HG03159 (cell line): Measurements from ENCODE around the gene PIK3R1.
A peak's percentile ranks its signal among the peaks of the same experiment; 100 is the strongest.

Experiments used
- ATAC-seq: cut with Tn5 transposase; IDR thresholded peaks from one replicate; pipeline ENCODE4 v1.9.1; 2021; ENCODE audit warnings: mild to moderate bottlenecking, moderate library complexity; ENCODE audit not compliant: unreplicated experiment

The PIK3R1 gene

DNA sequence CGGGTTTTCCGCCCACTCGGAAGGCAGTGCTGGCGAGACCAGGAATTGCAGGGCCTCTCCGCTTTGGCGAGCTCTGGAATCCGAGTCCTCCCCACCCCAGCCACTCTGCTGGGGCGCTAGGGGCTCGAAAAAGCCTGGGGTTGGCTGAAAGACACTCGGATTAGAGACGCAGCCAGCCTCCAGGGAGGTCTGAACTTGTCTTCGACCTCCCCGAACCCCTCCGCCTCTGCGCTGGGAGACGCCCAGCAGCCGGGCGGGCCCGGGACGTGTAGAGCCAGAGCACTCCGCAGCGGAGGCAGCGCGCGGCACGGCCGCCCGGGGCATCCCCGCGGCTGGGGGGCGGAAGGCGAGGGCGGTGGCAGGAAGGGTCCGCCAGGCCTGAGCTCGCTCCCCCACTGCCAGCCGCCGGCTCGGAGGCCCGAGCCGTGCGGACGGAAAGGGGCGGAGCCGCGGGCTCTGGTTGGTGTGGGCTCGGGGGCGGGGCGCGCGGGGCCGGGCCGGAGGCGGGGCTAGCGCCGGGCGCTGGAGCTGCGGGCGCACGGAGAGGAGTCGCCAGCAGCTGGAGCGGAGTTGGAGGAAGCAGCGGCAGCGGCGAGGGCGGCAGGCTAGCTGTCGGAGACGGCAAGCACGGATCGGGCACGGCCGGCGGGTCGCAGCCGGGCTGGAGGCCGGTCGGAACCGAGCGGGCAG lies at the start of gene PIK3R1:
Gene PIK3R1, plus strand, starts transcription at position 549 of the 690 bp plus-strand sequence. CDS start 10,920 bp downstream, outside the sequence.
- ATAC-seq: peak; percentile 79

DNA sequence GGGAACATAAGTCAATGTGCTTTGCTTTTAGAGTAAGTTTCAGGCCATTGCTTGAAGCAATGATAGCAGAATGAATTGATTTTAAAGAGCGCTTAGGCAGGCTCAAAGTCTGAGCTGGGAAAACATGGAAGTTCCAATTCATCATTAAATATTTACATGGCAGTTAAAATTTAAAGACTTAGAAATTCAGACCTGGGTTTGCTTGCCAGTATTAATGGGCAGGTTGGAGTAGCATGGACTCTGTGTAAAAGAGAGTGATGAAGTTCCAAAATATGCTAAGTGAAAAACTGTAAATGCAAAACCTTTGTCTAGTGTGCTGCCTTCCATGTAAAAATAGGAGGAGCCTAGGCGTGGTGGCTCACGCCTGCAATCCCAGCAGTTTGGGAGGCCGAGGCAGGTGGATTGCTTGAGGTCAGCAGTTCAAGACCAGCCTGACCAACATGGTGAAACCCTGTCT lies 48.3 kb upstream of the PIK3R1 start:
- ATAC-seq: no peak

DNA sequence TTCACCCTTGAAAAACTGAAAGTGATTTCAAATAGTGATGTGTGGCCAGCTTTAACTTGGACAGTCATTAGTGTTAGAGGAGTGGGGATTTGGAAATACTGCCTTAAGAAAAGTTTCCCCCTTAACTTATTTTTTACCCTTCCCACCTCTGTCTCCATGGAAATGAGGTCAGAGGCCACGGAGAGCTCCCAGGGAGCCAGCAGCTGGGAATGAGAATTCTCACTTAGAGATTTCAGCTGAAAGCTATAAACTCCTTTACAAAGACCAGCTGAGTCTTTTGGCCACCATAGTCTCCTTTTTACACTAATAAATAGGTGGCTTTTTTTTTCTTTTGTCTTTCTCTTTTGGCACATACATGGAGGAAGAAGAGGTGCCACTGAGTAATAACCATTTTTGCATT lies 45.7 kb upstream of the PIK3R1 start:
- ATAC-seq: no peak

DNA sequence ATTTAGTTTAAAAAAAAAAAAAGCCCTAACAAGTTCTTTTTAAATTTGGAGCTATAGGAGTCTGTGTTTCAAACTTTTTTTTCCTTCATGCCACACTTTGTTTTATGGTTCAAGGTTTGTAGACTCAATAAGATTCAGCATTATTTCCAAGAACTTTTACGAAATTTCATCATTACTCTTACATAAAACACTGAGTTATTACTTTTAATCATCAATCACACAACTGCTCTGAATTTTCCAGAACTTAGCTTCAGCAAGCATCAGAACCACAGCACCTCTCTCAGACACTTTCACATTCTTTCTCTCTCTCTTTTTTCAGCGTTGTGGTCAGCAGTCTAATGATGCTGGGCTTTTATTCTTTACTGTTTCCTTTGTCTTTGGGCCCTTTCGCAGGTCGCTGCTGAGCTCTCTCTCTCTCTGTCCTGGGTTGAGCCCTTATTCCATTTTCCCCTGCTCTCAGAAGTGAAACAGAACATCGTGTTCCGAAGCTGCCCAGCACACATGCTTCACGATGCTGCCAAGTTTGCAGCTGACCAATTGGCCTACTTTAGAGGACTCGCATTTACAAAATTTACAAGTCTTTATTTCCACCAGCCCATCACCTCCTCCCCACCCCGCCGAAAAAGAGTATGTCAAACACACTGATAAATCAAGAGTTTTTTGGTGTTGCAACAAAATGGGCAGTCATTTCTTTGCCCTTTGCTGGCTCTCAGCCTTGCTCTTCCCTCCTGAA lies 44.6 kb upstream of the PIK3R1 start:
- no peak for ATAC-seq

DNA sequence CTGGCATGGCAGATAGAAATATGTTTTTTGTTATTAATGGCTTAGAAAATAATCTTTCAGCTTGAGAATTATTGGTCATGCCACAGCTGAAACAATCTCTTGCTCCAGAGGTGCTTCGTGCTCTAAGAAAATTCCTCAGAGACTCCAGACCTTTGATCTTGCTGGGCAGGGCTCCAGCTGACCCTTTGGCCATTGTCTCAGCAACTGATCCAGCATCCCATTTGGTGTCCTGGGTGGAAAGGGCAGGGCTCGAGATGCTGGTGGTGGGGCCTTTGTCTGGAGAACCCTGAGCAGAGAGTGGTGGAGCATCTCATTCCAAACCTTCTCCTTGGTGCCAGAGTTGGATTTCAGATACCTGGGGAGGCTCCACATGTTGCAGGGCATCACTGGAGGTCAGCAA lies 43.2 kb upstream of the PIK3R1 start:
- no peak for ATAC-seq

DNA sequence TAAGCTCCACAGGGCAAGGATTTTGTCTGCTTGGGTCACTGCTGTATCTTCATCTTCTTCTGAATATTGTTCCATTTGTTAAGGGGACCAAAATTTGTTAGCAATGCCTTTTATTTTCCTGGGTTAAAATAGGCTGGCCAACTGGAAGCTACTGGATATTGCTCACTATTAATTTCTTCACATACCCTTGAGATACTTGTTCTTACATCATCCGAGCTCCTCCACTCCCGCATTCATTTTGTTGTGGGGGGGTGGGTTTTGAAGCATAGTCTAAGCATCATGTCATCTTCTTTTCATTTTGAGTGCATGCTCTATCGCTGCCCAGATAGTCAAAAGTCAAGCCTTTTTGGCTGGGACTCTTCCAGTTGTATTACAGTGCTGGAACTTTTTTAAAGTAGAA lies 42.5 kb upstream of the PIK3R1 start:
- no peak for ATAC-seq

DNA sequence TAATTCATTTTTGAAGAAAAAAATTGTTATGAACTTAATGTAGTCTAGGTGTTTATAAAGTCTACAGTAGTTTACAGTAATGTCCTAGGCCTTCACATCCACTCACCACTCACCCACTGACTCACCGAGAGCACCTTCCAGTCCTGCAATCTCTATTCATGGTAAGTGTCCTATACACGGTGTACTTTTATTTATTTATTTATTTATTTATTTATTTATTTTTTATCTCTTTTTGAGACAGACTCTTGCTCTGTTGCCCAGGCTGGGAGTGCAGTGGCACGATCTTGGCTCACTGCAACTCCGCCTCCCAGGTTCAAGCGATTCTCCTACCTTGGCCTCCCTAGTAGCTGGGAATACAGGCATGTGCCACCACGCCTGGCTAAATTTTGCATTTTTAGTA lies 39.3 kb upstream of the PIK3R1 start:
- ATAC-seq: no peak

DNA sequence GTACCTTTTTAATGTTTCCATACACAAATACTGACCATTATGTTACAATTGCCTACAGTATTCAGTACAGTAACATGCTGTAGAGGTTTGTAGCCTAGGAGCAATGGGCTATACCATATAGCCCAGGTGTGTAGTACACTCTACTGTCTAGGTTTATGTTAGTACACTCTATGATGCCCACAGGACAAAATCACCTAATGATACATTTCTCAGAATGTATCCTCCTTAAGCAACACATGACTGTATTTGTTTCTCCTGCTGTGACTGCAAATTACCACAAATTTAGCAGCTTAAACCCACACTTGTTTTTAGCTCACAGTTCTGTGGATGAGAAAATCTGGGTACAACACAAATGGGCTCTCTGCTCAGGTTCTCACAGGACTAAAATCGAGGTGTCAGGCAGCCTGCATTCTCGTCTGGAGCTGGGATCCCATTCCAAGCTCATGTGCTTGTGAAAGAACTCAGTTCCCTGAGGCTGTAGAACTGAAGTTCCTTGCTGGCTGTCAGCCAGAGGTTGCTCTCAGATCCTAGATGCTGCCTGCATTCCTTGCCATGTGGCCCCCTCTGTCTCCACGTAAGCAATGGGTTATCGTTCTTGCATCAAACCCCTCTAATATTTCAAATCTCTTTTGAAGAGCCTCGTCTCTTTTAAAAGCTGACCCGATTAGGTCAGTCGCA lies 38.6 kb upstream of the PIK3R1 start:
- ATAC-seq: no peak

DNA sequence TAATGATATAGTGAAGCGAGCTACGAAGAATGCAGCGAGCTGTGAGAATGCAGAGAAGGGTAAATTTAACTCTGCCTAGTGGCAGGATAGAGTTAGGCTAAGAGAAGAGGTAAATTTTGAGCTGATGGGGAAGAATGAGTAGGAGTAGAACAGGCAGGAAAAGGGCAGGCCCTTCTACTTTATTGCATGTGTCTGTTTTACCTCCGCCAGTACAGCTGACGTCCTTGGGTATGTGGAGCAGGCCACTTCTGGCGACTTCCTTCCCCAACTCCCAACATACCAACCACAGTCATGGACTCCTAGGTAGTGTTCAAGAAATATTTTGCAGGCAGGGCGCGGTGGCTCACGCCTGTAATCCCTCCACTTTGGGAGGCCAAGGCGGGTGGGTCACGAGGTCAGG lies 37.9 kb upstream of the PIK3R1 start:
- no peak for ATAC-seq

DNA sequence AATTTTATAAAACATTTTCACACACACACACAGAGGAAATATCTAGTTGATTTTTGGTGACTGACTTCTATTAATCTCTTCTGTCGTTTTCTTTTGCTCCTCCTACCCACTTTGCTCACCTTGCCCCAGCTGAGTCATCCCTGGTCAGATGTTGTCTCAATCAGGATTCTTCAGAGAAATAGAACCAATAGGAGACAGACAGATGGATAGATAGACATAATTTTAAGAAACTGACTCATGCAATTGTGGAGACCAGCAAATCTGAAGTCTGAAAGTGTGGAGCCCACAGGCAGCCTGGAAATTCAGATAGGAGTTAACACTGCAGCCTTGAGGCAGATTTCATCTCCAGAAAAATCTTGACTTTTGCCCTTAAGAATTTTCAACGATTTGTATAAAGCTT lies 37.0 kb upstream of the PIK3R1 start:
- ATAC-seq: no peak

DNA sequence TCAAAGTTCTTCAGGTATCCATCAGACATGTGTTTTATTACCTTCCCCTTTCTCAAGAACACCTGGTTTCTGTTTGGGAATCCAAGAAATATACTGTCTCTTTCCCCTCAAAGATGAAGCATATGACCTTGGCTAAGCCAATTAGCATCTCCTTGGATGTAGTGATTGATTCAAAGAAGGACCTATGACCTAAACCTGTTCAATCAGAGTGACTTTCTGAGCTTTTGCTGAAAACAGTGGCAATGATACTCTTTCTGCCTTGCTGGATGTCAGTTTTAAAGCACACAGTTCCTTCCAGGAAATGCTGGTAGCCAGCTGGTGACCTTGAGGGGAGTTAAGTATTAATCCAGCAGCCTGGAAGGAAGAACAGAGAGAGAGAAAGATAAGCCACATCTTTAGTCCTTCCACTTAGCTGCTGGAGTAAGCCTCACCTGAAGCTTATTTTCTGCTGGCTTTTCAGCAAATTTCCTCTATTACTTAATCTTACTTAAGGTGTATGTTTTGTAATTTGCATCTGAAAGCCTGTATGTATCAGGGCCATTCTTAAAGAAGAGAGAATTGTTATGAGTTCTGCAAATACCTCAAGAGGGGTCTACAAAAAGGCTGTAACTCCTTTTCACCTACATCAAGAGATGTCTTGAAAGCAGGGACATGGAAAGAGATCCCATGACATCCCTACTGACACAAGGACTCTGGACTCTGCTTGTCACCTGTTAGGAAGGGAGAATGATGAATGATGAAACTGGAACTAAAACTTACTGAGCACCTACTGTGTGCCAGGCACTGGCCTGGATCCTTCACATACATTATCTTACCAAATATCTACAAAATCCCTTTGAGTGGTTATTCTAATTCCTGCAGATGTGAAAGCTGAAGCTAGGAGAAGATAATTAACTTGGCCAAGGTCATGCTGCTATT lies 35.2 kb upstream of the PIK3R1 start:
- no peak for ATAC-seq

DNA sequence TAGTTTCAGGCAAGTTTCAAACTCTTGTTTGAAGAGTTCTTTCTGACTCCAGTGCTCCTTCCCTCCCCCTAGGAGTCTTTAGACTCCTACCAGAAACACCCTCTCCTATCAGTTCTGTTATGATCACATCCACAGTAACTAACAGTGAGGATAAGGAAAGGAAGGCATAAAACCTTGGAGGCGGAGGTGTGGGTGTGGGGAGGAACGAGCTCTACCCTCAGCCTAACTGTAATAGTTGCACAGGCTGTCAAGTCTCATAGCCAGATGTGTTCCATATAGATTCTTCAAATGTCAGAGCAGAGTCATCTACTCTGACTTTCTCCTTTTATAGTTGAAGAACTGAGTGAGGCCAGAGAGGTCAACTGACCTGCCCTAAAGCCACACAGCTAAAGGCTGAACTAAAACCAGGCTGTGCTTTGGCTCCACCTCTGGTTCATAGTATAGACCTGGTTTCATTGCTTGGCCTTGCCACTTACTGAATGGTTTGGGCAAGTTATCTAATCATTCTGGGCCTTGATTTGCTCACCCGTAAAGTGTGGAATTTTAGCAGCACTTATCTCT lies 34.4 kb upstream of the PIK3R1 start:
- ATAC-seq: no peak

DNA sequence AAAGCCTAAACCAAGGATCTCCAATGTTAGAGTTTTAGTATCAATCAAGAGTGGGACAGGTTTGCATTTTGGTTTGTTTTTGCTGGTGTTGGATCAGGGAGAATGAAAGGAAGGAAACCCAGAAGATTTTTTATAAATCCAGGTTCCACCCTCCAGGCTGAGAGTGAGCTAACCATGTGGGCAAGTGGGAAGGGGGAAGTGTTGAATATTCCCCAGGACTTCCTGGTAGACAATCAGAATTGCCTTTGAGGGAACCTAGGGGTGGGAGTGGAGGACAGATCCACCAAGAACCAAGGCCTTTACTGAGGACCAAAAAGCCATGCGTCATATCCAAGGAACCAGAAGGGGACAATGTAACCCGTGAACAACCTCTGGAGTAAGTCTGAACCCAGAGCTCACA lies 33.5 kb upstream of the PIK3R1 start:
- no peak for ATAC-seq

DNA sequence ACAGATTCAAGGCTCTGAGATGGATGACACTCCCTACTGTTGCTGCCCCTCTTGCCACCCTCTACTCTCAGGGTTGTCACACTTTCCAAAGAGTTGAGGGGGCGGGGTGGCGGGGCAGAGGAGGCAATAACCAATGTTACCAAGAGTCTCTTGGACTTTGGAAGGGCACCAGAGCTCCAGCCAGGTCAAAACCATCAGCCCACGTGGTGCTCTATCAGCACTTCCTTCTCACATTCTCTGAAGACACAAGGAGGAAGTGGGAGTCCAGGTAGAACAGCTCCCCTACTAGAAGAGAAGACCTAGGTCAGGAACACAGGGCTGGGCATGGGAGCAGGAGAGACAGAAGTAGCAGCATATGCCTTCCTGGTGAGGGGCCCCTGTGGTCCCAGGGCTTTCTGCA lies 33.0 kb upstream of the PIK3R1 start:
- no peak for ATAC-seq

DNA sequence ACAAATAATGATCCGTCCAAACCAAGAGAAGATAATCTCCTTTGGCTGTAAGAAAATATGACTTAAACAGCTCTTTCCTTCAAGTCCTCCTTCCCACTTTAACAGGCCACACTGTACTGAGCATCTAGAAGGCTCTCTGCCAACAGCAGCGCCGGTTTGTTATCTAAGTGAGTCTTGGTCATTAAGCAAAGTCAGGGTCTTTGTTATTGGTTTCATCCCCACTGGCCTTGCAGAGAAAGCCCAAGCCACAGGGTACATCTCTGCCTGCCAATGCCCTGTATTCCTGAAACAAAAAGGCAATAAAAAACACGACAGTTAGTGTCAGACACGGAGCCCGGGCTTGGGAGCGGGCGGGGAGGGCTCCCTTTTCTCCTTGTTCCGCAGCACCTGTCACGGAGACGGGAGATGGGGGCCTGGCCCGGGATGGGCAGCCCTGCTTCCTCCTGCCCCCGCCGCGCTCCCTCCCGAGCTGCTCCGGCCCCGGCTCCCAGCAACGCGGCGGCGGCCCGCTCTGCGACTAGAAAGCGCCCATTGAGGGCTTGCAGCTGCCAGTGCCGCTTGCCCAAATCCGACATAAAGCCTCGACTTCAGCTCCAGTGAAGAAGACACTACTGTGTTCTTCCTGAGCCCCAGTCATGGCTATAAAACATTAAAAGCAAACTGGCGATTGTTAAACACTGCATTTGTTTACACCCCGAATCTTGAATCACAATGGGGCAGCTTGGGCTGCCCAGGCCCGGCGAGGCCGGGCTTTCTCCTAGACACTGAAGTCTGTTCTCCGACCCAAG lies 28.1 kb upstream of the PIK3R1 start:
- ATAC-seq: no peak

DNA sequence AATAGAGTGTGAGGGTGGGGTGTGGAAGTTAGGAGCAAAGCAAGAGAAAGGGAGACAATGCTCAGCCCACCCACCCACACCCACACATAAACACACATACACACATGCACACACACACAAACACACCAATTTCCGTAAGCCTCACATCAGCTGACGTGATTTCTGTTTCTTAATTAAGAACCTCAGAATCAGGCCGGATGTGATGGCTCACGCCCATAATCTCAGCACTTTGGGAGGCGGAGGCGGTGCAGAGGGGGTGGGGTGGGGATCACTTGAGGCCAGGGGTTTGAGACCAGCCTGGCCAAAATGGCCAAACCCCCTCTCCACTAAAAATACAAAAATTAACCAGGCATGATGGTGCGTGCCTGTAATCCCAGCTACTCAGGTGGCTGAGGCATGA lies 26.4 kb upstream of the PIK3R1 start:
- no peak for ATAC-seq

DNA sequence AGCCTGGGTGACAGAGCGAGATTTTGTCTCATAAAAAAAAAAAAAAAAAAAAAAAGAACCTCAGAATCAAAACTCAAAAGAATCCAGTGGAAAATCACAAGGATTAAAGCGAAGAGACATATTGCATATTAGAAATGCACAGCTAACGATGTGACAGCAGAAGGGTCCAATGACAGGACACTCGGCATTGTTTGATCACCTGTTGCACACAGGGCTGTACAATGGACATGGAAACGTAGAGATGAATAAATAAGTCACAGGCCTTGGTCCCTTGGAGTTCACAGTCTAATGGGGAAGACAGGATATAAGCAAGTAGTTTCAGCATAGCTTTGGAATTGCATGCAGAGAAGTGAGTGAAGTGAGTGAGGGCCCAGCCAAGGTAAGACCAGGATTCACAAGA lies 25.9 kb upstream of the PIK3R1 start:
- no peak for ATAC-seq

DNA sequence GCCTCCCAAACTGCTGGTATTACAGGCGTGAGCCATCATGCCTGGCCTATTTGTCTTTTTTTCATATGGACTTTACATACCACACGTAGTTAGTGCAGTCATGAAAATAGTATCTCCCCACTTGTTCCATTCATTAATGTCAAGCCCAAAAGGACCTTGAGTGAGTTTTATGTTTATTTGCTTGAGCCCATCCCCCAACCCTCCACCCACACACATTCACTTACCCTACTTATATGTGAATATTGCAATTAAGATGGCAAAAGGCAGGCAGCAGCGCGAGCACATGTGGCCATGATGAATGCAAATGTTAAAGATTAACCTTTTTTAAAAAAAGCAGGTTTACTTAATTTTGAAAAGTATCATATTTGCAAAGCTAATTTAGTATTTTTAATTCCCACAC lies 24.9 kb upstream of the PIK3R1 start:
- no peak for ATAC-seq

DNA sequence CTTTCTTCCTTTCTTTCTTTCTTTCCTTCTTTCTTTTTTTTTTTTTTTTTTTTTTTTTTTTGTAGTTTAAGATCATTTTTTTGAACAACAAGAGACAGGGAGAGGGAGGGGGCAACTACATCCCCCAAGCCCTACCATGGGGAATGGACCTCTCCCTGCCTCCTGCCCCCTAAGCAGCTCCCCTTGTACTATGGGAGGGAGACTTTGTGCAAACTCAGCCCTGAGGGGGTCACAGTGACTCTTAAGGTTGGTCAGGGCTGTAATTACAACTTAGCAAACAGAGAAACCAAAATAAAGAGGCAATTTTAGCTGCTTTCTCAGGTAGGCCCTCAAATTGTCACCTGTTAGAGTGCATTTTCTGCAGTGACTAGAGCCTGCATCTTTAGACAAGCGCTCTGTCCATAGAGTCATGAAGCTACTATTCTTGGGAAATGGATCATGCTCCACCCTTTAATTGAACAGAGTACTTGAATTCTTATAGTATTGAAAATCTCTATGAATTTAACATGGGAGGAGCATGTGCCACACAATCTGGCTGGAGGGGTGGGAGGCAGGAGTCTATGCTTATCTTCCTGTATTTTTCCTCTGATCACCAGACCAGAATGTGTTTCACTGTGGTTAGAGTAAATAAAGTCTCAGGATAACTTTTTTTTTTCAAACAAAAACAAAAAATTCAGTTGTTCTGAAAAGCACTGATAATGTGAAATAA lies 24.3 kb upstream of the PIK3R1 start:
- no peak for ATAC-seq
